BLaER1 (cell line): Measurements from ENCODE around the gene VSTM4.

Experiments used
- H3K27ac ChIP-seq: shearing (Covaris generic); formaldehyde crosslinking; 2 replicates; pipeline ENCODE4 v1.8.1; 2022
- H3K27me3 ChIP-seq: shearing (Covaris generic); formaldehyde crosslinking; 2 replicates; pipeline ENCODE4 v1.8.1; 2022
- H3K36me3 ChIP-seq: shearing (Covaris generic); formaldehyde crosslinking; 2 replicates; pipeline ENCODE4 v1.8.1; 2022
- H3K4me1 ChIP-seq: shearing (Covaris generic); formaldehyde crosslinking; 2 replicates; pipeline ENCODE4 v1.8.1; 2022
- H3K4me2 ChIP-seq: shearing (Covaris generic); formaldehyde crosslinking; 2 replicates; pipeline ENCODE4 v1.8.1; 2022
- H3K4me3 ChIP-seq: shearing (Covaris generic); formaldehyde crosslinking; 2 replicates; pipeline ENCODE4 v1.8.1; 2022
- H3K9ac ChIP-seq: shearing (Covaris generic); formaldehyde crosslinking; 2 replicates; pipeline ENCODE4 v1.8.1; 2022
- H3K9me3 ChIP-seq: shearing (Covaris generic); formaldehyde crosslinking; 2 replicates; pipeline ENCODE4 v1.8.1; 2022
- H4K20me1 ChIP-seq: shearing (Covaris generic); formaldehyde crosslinking; 2 replicates; pipeline ENCODE4 v1.8.1; 2022
- Cebpa-rat ChIP-seq: shearing (Covaris generic); IDR thresholded peaks from 2 replicates; pipeline ENCODE4 v1.8.1; 2022

Gene VSTM4

DNA sequence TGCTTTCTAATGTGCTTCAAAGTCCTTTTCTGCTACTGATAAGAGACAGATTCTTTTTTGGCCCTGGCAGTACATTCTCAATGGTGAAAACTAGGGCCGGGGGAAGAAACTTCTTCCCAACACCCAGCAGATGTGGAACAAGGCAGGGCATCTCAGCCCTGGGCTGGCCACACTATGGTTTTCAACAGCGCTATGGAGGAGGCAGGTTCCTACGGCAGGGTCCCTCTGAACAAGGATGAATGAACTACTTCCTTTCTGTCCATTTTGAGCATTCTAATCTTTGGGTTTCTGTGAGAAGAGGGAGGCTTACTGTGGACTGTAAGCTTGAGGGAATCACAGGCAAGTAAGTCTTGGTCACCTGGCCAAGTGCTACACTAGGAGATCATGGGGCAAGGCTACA lies 78.7 kb downstream of the VSTM4 start:
- H3K9ac ChIP-seq = no peak overlapping the region
- no peaks in the 10 kb centered on the region for H3K4me1 ChIP-seq
- no peaks in the 10 kb centered on the region for H4K20me1 ChIP-seq
- H3K4me3 ChIP-seq = no peak overlapping the region
- TF ChIP-seq Cebpa-rat = no peak
- no peak overlapping the region for H3K27ac ChIP-seq
- H3K27me3 ChIP-seq = no peaks in the 10 kb centered on the region
- H3K9me3 ChIP-seq = 0 out of 2 replicates have a peak, but pooled peaks cover 5% of the 10 kb centered on the region
- no peaks in the 10 kb centered on the region for H3K36me3 ChIP-seq
- no peak overlapping the region for H3K4me2 ChIP-seq

- Histone ChIP-seq H3K27ac (no peak overlapping the region), H4K20me1 (no peaks in the 10 kb centered on the region), H3K9ac (no peak overlapping the region), H3K36me3 (no peaks in the 10 kb centered on the region), H3K4me3 (no peak overlapping the region), H3K4me1 (no peaks in the 10 kb centered on the region), H3K4me2 (no peak overlapping the region), H3K9me3 (0 out of 2 replicates have a peak, but pooled peaks cover 5% of the 10 kb centered on the region), H3K27me3 (no peaks in the 10 kb centered on the region)
- no peak for TF ChIP-seq Cebpa-rat
Measured at GRCh38 chr10:49035920-49036319, 79.4 kb downstream of the VSTM4 start.

GRCh38 chr10:49034925-49035324 lies 80.4 kb downstream of the VSTM4 start:
- Histone ChIP-seq H3K9ac (no peak overlapping the region), H3K27ac (no peak overlapping the region)

DNA sequence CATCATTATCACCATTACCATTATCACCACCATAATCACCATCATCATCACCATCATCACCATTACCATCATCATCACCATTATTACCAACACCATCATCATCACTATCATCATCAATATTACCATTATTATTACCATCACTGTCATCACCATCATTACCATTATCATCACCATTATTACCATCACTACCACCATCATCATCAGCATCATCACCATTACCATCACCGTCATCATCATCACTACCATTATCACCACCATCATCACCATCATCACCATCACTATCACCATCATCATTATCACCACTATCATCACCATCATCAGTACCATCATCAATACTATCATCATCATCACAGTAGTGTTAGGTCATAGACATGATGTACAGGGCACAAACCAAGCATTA lies 81.4 kb downstream of the VSTM4 start:
- Histone ChIP-seq H3K27ac (no peak overlapping the region), H3K4me1 (no peaks in the 10 kb centered on the region), H4K20me1 (no peaks in the 10 kb centered on the region), H3K9ac (no peak overlapping the region), H3K36me3 (no peaks in the 10 kb centered on the region), H3K27me3 (no peaks in the 10 kb centered on the region), H3K4me3 (no peak overlapping the region), H3K9me3 (0 out of 2 replicates have a peak, but pooled peaks cover 5% of the 10 kb centered on the region), H3K4me2 (no peak overlapping the region)
- TF ChIP-seq Cebpa-rat = no peak

More at GRCh38 chr10:49034925-49035324, 80.4 kb downstream of the VSTM4 start:
- Histone ChIP-seq H3K4me2 (no peak overlapping the region), H3K4me1 (no peaks in the 10 kb centered on the region), H3K36me3 (no peaks in the 10 kb centered on the region), H3K4me3 (no peak overlapping the region), H4K20me1 (no peaks in the 10 kb centered on the region), H3K27me3 (no peaks in the 10 kb centered on the region), H3K9me3 (0 out of 2 replicates have a peak, but pooled peaks cover 5% of the 10 kb centered on the region)
- no peak for TF ChIP-seq Cebpa-rat

DNA sequence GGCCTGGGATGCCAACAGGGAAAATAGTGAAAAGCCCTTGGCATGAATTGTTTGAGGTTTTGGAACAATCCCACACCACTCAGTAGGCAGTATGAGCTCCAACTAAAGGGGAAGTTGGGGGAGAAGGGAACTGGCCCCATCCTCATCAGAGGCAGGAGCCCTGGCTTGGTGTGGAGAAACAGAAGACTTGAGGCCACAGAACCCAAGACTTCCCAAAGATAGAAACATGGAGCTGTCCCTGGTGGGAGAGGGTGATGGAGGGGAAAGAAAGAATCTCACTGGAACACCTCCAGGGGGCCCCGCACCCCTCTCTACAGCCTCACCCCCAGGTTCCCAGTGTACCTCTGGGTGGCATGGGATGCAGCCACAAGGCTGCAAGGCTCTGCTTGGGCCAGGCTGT lies 85.7 kb downstream of the VSTM4 start:
- no peaks in the 10 kb centered on the region for H3K4me1 ChIP-seq
- no peaks in the 10 kb centered on the region for H3K9me3 ChIP-seq
- no peaks in the 10 kb centered on the region for H3K36me3 ChIP-seq
- no peaks in the 10 kb centered on the region for H3K27me3 ChIP-seq
- H3K4me2 ChIP-seq = no peak overlapping the region
- no peaks in the 10 kb centered on the region for H4K20me1 ChIP-seq
- H3K27ac ChIP-seq = no peak overlapping the region
- no peak for TF ChIP-seq Cebpa-rat
- H3K9ac ChIP-seq = no peak overlapping the region
- H3K4me3 ChIP-seq = no peak overlapping the region

- Histone ChIP-seq H3K4me1 (no peaks in the 10 kb centered on the region), H3K27ac (no peak overlapping the region), H3K4me2 (no peak overlapping the region), H3K9ac (no peak overlapping the region), H3K27me3 (no peaks in the 10 kb centered on the region), H4K20me1 (no peaks in the 10 kb centered on the region), H3K36me3 (no peaks in the 10 kb centered on the region), H3K9me3 (no peaks in the 10 kb centered on the region), H3K4me3 (no peak overlapping the region)
- TF ChIP-seq Cebpa-rat = no peak
Measured at GRCh38 chr10:49028639-49029038, 86.7 kb downstream of the VSTM4 start.

DNA sequence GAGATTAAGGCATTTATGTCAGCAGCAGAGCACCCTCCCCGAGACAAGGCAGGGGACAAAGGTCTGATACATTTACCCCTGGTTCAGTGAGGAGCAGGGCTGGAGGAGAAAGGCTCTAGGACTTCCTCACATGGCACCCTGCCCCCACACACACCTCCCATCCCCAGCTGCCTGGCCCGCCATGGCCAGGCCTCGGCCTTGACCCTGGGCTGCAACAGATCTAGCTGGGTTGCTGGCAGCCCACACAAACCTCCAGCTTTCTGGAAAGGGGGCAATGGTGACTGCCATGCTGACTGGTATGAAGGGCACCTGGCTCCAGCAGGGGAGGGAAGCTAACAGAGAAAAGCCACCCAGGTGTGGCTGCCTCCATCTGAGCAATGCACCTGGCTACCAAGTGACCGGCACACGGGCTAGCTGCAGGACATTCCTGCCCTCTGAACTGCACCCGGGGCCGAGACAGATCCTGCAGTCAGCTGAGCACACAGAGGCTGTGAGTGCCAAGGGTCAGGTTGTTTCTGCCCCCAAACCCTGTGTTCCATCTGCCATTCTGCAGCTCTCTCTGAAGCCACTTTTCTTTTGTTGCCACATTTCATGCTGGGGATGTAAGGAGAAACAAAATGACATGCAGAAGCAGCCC lies 89.9 kb downstream of the VSTM4 start:
- no peak overlapping the region for H3K4me2 ChIP-seq
- H3K4me3 ChIP-seq = no peak overlapping the region
- H3K27ac ChIP-seq = no peak overlapping the region
- no peak overlapping the region for H3K9ac ChIP-seq
- H4K20me1 ChIP-seq = no peaks in the 10 kb centered on the region
- H3K27me3 ChIP-seq = no peaks in the 10 kb centered on the region
- no peak for TF ChIP-seq Cebpa-rat
- H3K4me1 ChIP-seq = no peaks in the 10 kb centered on the region
- no peaks in the 10 kb centered on the region for H3K9me3 ChIP-seq
- no peaks in the 10 kb centered on the region for H3K36me3 ChIP-seq

DNA sequence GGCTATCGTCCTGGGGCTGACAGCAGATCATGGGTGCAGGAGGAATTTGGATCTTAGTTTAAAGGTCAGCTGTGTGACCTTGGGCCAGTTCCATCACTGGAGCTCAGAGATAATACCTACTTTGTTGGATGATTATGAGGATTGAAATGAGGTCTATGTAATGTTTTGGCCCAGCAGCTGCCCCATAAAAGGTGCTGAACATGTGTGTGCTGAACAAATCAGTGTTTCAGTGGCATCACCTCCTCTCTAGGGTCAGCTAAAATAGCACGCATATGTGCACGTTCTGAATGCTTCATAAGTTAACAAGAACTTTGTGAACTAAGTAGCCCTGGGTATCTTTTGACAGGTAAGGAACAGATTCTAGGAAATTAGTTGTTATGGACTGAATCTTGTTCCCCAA lies 90.8 kb downstream of the VSTM4 start:
- no peaks in the 10 kb centered on the region for H3K36me3 ChIP-seq
- no peak overlapping the region for H3K27ac ChIP-seq
- no peaks in the 10 kb centered on the region for H3K27me3 ChIP-seq
- no peaks in the 10 kb centered on the region for H4K20me1 ChIP-seq
- no peak for TF ChIP-seq Cebpa-rat
- no peak overlapping the region for H3K4me3 ChIP-seq
- no peak overlapping the region for H3K9ac ChIP-seq
- H3K4me1 ChIP-seq = no peaks in the 10 kb centered on the region
- no peaks in the 10 kb centered on the region for H3K9me3 ChIP-seq
- H3K4me2 ChIP-seq = no peak overlapping the region

DNA sequence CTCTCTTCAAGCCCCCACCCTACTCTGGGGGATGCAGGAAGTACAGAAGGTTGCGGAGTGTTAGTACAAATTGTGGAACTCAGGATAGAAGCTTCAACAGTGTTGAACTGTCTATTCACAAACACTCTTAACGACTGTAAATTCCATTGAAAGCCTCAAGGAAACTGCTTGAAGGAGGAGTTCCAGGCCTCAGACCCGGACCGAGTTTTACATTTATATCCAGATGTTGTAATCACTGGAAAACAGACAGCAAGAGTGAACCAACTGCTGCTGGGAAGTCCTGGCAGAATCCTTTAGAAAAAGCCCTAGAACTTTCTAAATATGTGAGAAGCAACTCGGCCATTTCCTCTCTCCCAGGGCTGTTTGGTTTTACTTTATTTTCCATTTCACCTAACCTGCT lies 91.6 kb downstream of the VSTM4 start:
- TF ChIP-seq Cebpa-rat = no peak
- Histone ChIP-seq H3K9ac (no peak overlapping the region), H3K36me3 (no peaks in the 10 kb centered on the region), H3K27me3 (no peaks in the 10 kb centered on the region), H3K27ac (no peak overlapping the region), H4K20me1 (no peaks in the 10 kb centered on the region), H3K4me3 (no peak overlapping the region), H3K9me3 (no peaks in the 10 kb centered on the region), H3K4me1 (no peaks in the 10 kb centered on the region), H3K4me2 (no peak overlapping the region)

- no peak for TF ChIP-seq Cebpa-rat
- Histone ChIP-seq H3K4me1 (no peaks in the 10 kb centered on the region), H3K4me3 (no peak overlapping the region), H3K4me2 (no peak overlapping the region), H3K36me3 (no peaks in the 10 kb centered on the region), H3K9me3 (no peaks in the 10 kb centered on the region), H3K9ac (no peak overlapping the region), H4K20me1 (no peaks in the 10 kb centered on the region), H3K27me3 (no peaks in the 10 kb centered on the region), H3K27ac (no peak overlapping the region)
Measured at GRCh38 chr10:49023071-49023470, 92.3 kb downstream of the VSTM4 start.

GRCh38 chr10:49021685-49022084 lies 93.6 kb downstream of the VSTM4 start:
- no peaks in the 10 kb centered on the region for H3K27me3 ChIP-seq
- H3K9ac ChIP-seq = no peak overlapping the region
- H4K20me1 ChIP-seq = no peaks in the 10 kb centered on the region
- no peaks in the 10 kb centered on the region for H3K9me3 ChIP-seq
- no peaks in the 10 kb centered on the region for H3K4me1 ChIP-seq
- H3K4me3 ChIP-seq = no peak overlapping the region
- TF ChIP-seq Cebpa-rat = no peak
- no peak overlapping the region for H3K4me2 ChIP-seq
- H3K36me3 ChIP-seq = no peaks in the 10 kb centered on the region
- no peak overlapping the region for H3K27ac ChIP-seq
